ENCODE data around the gene NTSR1.

NTSR1 gene

DNA sequence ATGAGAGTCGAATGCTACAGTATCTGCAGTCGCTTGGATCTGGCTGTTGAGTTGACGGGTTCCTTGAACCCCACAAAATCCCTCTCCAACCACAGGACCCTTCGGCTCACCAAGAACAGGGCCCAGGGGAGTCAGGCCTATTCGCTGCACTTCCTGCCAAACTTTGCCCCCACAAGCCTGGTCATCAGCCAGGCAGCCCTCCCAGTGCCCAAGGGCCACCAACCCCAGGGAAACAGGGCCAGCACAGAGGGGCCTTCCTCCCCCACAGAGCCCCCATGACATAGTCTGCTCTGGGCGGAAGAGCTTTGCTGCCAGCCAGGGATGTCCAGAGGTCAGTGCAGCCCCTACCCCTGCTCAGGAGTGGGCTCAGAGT is 53.1 kb downstream of the NTSR1 start:
- no peak for DNase-seq

- DNase-seq, result no peak
These were observed 53.7 kb downstream of the NTSR1 start for GRCh38 chr20:62762376-62762775.

GRCh38 chr20:62762801-62763368 is 54.2 kb downstream of the NTSR1 start:
- DNase-seq, result no peak

DNA sequence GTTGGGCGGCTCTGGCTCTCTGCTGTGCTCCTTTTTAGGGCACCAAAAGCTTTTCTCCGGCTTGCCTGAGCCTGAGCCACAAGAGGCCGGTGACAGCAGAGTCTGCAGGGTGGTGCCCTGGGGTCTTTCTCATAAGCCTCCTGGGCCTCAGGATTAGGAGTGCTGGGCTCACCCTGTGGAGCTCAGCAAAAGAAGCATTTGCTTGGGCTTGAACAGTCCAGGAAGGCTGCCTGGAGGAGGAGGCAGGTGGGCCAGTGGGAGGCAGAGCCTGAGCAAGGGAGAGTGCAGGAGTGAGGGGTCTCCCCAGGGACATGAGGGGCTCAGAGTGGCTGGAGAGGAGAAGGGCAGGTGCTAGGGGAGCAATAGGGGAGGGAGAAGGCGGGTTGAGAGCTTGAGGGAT is 54.8 kb downstream of the NTSR1 start:
- no peak for DNase-seq

- no peak for DNase-seq
These were observed 55.7 kb downstream of the NTSR1 start for GRCh38 chr20:62764156-62764935.

DNA sequence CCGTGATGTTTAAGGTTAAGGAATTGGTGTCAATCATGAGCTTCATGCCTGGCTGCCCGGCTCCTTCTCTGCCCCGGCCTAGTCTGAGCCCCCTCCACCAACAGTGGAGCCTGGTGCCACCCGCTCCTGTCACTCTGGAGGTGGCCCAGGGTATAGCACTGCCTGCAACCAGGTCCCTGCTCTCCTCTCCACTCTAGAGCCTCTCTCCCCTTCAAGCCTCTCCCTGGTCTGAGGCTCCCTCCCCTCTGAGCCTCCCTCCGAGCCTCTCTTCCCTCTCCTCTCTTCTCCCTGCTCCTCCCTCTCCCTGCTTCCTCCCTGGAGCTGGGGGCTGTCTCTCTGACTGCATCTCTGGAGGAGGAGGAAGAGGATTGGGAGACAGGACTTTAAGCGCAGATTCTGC is 56.4 kb downstream of the NTSR1 start:
- DNase-seq, result no peak

GRCh38 chr20:62765432-62766070 is 56.9 kb downstream of the NTSR1 start:
- no peak for DNase-seq

DNA sequence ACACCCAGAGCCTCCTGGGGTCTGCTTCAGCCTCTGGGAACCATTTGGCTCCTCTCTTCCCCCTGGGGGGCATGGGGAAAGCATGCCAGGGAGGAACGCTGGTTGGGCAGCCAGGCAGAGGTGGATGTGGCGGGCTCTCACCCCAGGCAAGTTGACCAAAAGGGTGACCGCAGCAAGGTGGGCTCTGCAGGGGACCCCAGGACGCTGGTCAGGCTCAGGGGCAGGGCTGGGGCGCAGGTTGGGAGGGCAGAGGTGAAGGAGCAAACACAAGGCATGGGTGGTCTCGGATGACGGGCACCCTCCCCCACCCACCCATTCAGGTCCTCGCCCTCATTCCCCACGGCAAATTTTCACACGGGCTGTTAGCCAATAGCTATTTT is 57.4 kb downstream of the NTSR1 start:
- DNase-seq, result no peak

DNA sequence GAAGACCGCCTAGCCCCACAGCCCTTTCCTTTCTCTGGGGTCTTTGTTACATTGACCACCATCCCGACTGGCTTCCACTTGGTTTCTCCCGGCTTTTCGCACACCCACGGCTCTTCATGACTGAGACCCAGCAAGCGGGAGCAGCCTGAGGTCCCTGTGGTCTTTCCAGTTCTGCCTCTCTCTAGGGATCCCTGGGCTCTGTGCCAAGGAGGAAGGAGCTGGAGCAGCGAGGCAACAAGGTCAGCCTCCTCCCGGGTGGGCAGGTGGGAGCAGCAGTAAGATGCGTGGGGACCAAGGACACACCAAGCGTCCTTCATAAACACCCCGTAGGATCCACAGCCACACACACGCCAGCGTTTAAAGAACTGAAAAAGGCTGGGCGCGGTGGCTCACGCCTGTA is 58.1 kb downstream of the NTSR1 start:
- DNase-seq, result no peak

DNA sequence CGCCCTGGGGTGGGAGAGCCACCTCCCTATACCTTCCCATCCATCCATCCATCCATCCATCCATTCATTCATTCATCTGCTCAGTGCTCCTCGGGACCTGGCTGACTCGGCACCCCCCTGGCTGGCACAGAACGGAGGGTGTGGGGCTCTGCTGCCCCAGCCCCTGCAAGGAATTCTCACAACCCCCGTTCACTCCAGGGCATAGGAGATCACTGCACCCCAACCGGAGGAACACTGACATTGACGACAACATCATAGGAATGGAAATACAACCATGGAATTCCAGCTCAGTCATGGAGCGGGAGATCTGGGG is 59.6 kb downstream of the NTSR1 start:
- DNase-seq, result no peak

DNA sequence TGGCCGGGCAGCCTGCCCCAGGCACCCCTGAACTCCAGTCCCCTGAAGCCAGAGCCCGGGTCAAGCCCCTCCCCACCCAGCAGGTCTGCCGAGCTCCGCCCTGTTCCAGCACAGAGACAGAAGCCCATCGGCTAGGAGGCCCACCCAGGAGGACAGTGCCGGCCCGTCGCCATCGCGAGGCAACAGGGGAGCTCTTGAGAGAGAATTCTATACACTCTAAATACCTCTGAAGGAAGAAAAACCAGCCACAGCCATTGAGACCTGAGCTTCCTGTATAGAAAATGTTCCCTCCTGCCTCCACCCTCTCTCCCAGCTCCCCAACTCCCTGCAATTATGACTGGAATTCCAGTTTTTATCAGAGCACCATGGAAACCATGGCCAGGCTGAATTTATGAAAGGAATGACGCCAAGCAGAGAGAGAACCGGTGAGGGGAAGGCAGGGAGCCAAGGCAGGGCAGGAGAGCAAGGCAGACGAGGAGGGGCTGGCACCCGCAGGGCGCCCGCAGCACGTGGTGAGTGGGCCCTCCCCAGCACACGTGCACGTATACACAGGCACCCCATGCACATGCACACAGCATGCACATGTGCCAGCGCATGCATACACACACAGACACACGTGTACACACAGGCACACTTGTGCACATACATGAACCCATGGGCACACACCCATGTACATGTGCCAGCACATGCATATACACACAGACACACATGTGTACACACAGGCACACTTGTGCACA is 60.1 kb downstream of the NTSR1 start:
- no peak for DNase-seq

- DNase-seq, result no peak
These were observed 60.9 kb downstream of the NTSR1 start for GRCh38 chr20:62769346-62770071.

DNA sequence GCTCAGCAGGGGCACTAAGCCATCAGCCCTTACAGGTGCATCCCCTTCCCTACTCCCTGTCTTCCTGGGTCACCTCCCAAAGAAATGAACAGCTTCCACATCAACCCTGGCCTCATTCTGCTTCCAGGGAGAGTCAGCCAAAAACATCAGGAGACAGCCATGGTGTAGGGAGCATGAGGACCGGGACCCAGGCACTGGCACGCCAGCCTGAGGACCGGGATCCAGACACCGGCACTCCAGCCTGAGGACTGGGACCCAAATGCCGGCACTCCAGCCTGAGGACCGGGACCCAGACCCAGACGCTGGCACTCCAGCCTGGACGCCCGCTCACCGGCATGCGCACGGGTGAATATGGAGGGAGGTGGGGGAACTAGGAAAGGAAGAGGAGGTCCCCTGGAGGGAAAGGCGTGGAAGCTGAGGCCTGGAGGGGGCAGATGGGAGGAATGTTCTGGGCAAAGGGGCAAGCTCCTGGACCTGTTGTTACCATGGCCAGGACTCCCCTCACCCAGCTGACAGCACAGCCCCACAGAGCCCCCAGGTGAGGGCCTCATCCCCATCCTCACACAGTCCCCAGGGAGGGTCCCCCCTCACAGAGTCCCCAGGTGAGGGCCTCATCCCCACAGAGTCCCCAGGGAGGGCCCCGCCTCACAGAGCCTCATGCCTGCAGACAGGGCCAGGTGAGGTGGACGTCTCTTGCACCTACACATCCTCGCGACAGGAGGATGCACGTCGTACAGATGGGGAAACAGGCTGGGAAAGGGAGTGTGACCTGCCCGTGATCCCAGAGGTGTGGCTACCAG is 61.7 kb downstream of the NTSR1 start:
- no peak for DNase-seq

DNA sequence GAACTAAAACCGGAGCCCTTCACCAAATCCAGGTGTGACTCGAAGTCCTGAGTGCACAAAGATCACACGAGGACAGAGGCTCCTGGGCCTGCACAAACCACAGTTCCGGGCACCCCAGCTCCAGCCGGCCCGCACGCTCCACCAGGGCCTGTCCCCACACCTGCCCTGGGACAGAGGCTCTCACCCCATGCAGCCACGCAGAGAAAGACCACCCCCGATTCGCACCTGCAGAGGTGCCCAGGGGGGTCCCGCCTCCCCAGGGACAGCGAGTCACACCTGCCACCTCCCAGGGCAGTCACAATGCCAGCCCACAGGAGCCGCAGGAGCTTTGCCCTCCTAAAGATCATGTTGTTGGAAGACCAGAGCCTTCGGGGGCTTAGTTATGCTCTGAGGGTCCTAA is 62.3 kb downstream of the NTSR1 start:
- DNase-seq, result no peak

DNA sequence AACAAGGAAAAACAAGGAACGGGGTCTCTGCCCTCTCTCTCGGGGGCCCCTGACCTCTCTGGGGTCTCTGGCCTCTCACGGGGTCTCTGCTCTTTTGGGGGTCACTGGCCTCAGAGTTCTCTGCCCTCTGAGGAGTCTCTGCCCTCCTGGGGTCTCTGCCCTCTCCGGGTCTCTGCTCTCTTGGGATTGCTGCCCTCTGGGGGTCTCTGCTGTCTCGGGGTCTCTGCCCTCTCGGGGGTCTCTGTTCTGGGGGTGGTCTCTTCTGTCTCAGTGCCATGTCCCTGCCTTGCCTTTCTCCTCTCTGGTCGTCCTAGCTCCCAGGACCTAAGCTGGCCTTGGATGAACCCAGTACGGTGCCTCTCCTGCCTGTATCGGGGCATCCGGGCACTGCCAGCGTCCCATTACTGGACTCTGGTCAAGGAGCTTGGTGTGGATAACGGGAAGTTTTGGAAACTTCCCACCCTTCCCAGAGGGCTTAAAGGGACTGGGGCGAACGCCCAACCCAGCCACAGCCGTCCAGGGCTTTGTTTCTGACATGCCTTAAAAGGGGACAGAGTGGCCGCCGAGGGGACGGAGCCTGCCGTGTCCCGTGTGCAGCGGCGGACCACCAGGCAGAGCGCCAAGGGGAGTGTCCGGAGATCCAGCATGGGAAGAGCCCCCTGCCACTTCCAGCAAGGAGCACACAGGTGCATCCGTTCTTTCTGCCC is 62.9 kb downstream of the NTSR1 start:
- no peak for DNase-seq

- no peak for DNase-seq
These were observed 63.5 kb downstream of the NTSR1 start for GRCh38 chr20:62772103-62772611.

DNA sequence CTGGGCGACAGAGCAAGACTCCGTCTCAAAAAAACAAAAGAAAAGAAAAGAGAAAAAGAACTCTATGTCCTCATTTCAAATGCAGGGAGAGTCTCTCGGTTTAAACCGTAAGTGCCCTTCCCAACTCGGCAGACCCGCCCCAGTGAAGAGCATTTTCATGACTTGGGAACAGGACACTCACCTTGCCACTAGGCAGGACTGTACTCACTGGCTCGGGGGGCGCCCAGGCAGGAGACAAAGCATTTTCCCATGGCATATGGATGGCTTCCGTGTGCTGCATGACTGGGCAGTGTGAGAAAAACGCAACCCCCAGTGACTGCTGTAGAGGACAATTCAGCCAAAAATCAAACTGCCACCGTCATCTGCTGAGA is 64.0 kb downstream of the NTSR1 start:
- DNase-seq, result no peak

- no peak for DNase-seq
These were observed 64.6 kb downstream of the NTSR1 start for GRCh38 chr20:62772990-62773844.

- DNase-seq, result no peak
These were observed 65.4 kb downstream of the NTSR1 start for GRCh38 chr20:62773845-62774714.

DNA sequence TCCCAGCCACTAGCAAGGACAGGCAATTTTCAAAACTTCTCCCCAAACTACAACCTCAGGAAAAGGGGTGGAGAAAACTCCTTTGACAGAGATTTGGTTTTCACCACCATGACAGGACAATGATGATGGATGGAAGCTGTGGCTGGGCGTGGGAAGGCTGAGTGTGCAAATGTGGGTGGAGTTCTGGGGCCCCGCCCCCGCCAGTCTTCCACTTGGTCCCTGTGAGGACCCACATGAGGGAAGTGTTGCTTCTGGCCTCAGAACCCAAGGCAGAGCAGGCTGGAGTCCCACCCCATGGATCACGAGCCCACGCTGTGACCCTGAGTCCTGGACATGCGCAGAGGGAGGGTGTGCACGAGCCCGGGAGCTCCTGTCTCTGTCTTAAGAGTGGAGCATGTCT is 66.1 kb downstream of the NTSR1 start:
- no peak for DNase-seq
